Activated T-helper 17 cell treated with anti-CD3 and anti-CD28 coated beads, Interleukin-2, amount 50 U/mL, for 72 hours (primary cell): ENCODE measurements around the gene PC. TPM values are rescaled to one million over a fixed set of nuclear protein-coding genes. Genes with fewer than 3 reads are reported as not detected.
"Not testable (repeated sequence)": the region's sequence is repeated elsewhere in the genome, so short reads cannot be mapped to it uniquely, and the experiment has no call there.

Experiments
- ATAC-seq: fragments of 150-1000 bp; cut with Tn5 transposase; replicated peaks from 2 replicates; pipeline ENCODE4 v1.10.0; 2021; ENCODE audit warnings: mild to moderate bottlenecking, moderate library complexity
- H3K27ac Mint-ChIP-seq: one replicate; pipeline ENCODE4 v1.8.0; 2022; ENCODE audit warnings: mixed read lengths
- H3K27me3 Mint-ChIP-seq: one replicate; pipeline ENCODE4 v1.8.0; 2022; ENCODE audit warnings: mixed read lengths
- H3K36me3 Mint-ChIP-seq: one replicate; pipeline ENCODE4 v1.8.0; 2022; ENCODE audit warnings: low read depth, mild to moderate bottlenecking, mixed read lengths
- H3K4me1 Mint-ChIP-seq: one replicate; pipeline ENCODE4 v1.8.0; 2022; ENCODE audit warnings: mixed read lengths
- H3K4me3 Mint-ChIP-seq: one replicate; pipeline ENCODE4 v1.8.0; 2022; ENCODE audit warnings: mild to moderate bottlenecking, mixed read lengths
- H3K9me3 Mint-ChIP-seq: one replicate; pipeline ENCODE4 v1.8.0; 2022; ENCODE audit warnings: mixed read lengths
- total RNA-seq, 2 donors: library from RNA; stranded (reverse); gene quantifications; one replicate each; pipeline ENCODE4 v1.2.3, GENCODE V29; 2022

The PC gene
- total RNA-seq, 2 donors from 2014 or later: 8.4 to 10.9 TPM

DNA sequence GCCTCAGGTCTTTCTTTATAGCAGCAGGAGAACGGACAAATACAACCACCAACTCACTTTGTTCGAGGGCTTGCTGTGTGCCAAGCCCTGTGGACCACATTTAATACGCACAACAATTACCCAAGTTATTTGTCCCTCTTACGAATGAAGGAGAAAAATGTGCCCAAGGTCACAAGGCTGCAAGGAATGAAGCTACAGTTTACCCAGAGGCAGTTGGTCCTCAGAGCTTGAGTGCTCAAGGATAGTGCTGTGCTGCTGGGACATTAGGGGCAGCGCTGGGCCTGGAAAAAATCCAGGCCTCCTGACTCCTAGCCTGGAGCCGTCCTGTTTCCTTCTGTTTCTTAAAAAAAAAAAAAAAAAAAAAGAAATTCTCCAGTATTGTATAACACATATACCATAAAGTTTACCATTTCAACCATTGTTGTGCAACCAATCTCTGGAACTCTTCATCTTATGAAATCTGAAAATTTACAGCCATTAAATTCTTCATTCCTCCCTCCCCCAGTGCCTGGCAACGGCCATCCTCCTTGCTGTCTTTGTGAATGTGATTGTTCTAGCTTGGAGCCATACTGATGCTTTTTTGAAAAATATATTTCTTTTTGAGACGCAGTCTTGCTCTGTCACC lies 15.9 kb upstream of the PC start:
- no peaks in the 10 kb centered on the region for H3K36me3 Mint-ChIP-seq
- H3K4me1 Mint-ChIP-seq: peaks cover 11% of the 10 kb centered on the region

DNA sequence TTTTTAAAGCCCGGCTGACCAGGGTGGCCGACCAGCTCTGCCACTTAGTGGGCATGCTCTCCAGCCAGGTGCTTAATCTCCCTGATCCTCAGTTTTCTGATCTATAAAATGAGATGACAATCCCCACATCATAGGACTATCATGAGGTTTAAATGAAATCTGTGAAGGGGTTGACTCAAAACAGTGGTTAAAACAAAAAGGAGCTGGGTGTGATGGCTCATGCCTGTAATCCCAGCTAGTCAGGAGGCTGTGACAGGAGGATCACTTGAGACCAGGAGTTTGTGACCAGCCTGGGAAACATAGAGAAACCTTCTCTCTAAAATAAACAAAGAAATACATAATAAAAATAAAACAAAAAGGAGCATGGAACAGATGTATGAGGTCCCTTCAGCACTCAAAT lies 13.3 kb upstream of the PC start:
- Mint-ChIP-seq H3K4me1 (peaks cover 11% of the 10 kb centered on the region), H3K36me3 (no peaks in the 10 kb centered on the region), H3K9me3 (no peaks in the 10 kb centered on the region), H3K4me3 (peak overlapping the region; percentile 61), H3K27ac (peak overlapping the region; percentile 71), H3K27me3 (peaks cover 11% of the 10 kb centered on the region)
- ATAC-seq: peak; percentile 51

More for the DNA sequence above, 15.9 kb upstream of the PC start:
- Mint-ChIP-seq H3K4me3 (no peak overlapping the region), H3K27me3 (peaks cover 11% of the 10 kb centered on the region), H3K27ac (no peak overlapping the region), H3K9me3 (no peaks in the 10 kb centered on the region)
- ATAC-seq: no peak

DNA sequence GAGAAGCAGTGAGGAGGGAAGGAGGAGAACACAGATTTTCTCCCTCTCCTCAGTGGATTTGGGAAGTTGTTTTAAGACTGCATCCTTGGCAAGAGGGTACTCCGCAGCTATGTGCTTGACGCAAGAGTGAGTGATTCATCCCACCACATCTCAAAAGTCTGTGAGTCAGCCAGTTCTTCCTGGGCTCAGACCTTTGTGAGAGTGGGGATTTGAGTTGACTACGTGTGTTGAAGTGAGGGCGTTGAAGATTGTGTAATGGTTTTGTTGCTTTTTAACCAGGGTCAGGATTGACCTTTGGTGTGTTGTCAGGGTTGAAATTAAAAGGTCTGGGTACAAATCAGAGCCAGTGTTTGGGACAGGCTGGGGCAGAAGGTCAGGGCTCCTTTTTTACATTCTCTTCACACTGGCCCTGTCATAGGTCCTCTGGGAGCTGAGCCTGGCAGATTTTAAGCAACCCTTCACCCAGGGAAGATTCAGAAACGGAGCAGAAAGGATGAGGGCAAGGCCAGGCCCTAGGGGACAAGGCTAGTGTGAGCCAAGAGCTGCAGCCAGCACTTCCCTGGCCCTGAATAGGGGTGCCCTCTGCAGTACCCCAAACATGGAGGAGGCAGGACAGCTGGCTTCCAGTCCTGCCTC lies 12.7 kb upstream of the PC start:
- Mint-ChIP-seq H3K4me3 (peak overlapping the region; percentile 61), H3K4me1 (peaks cover 11% of the 10 kb centered on the region), H3K9me3 (no peaks in the 10 kb centered on the region), H3K27ac (peak overlapping the region; percentile 71), H3K36me3 (no peaks in the 10 kb centered on the region), H3K27me3 (peaks cover 11% of the 10 kb centered on the region)
- ATAC-seq: peak; percentile 96

DNA sequence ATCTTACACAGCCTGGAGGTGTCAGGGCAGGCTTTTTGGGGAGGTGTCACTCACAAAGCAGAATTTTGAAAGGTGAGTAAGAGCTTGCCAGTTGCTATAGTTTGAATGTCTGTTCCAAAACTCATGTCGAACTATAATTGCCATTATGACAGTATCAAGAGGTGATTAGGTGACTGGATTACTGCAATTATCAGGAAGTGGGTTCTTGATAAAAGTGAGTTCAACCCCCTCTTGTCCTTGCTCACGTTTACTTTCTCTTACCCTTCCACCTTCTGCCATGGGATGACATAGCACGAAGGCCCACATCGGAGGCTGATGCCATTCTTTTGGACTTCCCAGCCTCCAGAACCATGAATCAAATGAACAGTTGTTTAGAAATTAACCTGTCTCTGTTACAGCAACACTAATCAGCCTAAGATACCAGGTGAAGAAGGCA lies 12.2 kb upstream of the PC start:
- ATAC-seq: peak; percentile 52
- Mint-ChIP-seq H3K4me1 (peaks cover 11% of the 10 kb centered on the region), H3K36me3 (no peaks in the 10 kb centered on the region), H3K27ac (peak overlapping the region; percentile 71), H3K9me3 (no peaks in the 10 kb centered on the region), H3K4me3 (peak overlapping the region; percentile 61), H3K27me3 (peaks cover 8% of the 10 kb centered on the region)

DNA sequence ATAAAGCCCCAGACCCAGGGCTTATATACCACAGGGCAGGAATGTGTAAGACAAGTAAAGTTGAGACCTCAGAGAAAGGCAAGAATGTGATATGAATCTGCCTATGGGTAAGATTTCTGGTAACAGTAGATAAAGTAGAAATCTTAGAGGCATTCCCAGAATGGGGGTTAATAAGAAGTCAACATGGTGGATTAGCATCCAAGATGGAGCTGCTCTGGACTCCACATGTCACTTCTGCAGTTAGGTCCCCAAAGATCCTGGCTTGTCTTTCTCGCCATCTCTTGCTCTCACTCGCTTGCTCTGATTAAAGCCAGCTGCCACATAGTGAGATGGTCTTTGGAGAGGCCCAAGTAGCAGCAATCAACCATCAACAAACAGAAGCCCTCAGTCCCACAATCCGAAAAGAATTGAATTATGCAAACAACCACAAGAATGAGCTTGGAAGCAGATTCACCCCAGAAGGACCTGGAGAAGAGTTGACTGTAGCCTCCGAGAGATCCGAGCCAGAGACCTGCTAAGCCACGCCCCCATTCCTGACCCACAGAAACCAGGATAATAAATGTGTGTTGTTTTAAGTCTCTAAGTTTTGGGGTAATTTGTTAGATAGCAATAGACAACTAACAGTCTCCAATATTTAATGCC lies 11.5 kb upstream of the PC start:
- no peak for ATAC-seq
- H3K9me3 Mint-ChIP-seq: no peaks in the 10 kb centered on the region
- peaks cover 8% of the 10 kb centered on the region for H3K27me3 Mint-ChIP-seq
- H3K4me1 Mint-ChIP-seq: peaks cover 11% of the 10 kb centered on the region
- H3K36me3 Mint-ChIP-seq: no peaks in the 10 kb centered on the region
- H3K4me3 Mint-ChIP-seq: no peak overlapping the region
- peak overlapping the region; percentile 71 for H3K27ac Mint-ChIP-seq

- Mint-ChIP-seq H3K9me3 (no peaks in the 10 kb centered on the region), H3K27me3 (peaks cover 8% of the 10 kb centered on the region), H3K4me1 (peaks cover 11% of the 10 kb centered on the region), H3K27ac (no peak overlapping the region), H3K36me3 (no peaks in the 10 kb centered on the region), H3K4me3 (no peak overlapping the region)
- ATAC-seq: no peak
These were observed 9.7 kb upstream of the PC start for GRCh38 chr11:66967670-66968425.

GRCh38 chr11:66966351-66966750 lies 8.2 kb upstream of the PC start:
- Mint-ChIP-seq H3K4me1 (peaks cover 11% of the 10 kb centered on the region), H3K9me3 (no peaks in the 10 kb centered on the region), H3K27ac (no peak overlapping the region), H3K27me3 (peaks cover 5% of the 10 kb centered on the region), H3K36me3 (no peaks in the 10 kb centered on the region), H3K4me3 (no peak overlapping the region)
- ATAC-seq: no peak

- H3K9me3 Mint-ChIP-seq: no peaks in the 10 kb centered on the region
- H3K36me3 Mint-ChIP-seq: no peaks in the 10 kb centered on the region
- peaks cover under 1% of the 10 kb centered on the region for H3K4me1 Mint-ChIP-seq
- H3K4me3 Mint-ChIP-seq: no peak overlapping the region
- no peak for ATAC-seq
- H3K27ac Mint-ChIP-seq: no peak overlapping the region
- peaks cover 5% of the 10 kb centered on the region for H3K27me3 Mint-ChIP-seq
These were observed 6.3 kb upstream of the PC start for GRCh38 chr11:66964495-66964894.

DNA sequence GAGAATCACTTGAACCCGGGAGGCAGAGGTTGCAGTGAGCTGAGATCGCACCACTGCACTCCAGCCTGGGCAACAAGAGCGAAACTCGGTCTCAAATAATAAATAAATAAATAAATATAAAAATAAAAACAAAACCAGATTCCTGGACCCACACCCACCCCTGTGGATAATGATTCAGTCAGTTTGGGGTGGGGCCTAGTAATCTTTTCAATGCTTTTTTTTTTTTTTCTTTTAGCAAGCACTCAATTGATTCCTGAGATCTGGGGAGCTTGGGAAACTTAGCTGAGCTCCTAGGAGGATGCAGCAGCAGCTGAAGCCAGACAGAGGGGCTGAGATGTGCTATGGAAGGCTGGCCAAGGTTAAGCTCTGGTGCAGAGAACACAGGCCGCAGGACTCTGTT lies 4.6 kb upstream of the PC start:
- ATAC-seq: no peak
- Mint-ChIP-seq H3K36me3 (no peaks in the 10 kb centered on the region), H3K4me3 (no peak overlapping the region), H3K9me3 (no peaks in the 10 kb centered on the region), H3K4me1 (peaks cover 11% of the 10 kb centered on the region), H3K27me3 (peaks cover 5% of the 10 kb centered on the region), H3K27ac (no peak overlapping the region)

DNA sequence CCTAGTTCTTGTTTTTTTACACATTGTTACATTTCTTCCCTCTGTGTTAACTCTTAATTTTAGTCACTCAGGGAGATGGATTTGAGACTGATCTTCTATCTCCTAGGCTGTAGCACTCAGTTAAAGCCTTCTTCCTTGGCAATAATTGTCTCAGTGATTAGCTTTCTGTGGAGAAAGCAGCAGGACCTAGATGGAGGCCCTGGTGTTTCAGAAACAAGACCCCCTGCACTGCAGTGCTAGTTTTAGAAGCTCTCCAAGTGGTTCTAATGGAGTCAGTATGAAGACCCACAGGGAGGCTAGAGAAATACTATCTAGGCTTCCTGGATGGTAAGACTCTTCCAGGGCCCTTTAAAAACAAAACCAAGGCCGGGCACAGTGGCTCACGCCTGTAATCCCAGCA lies 4.1 kb upstream of the PC start:
- H3K36me3 Mint-ChIP-seq: no peaks in the 10 kb centered on the region
- no peak for ATAC-seq
- peaks cover 11% of the 10 kb centered on the region for H3K4me1 Mint-ChIP-seq
- H3K9me3 Mint-ChIP-seq: no peaks in the 10 kb centered on the region
- no peak overlapping the region for H3K27ac Mint-ChIP-seq
- peaks cover 5% of the 10 kb centered on the region for H3K27me3 Mint-ChIP-seq
- no peak overlapping the region for H3K4me3 Mint-ChIP-seq

- H3K4me3 Mint-ChIP-seq: not testable (repeated sequence)
These were observed 3.6 kb upstream of the PC start for GRCh38 chr11:66961691-66962213.

GRCh38 chr11:66958956-66959274 lies 732 bp upstream of the PC start:
- Mint-ChIP-seq H3K4me3 (peak overlapping the region; percentile 79), H3K27ac (peak overlapping the region; percentile 70), H3K36me3 (no peaks in the 10 kb centered on the region), H3K4me1 (peaks cover 15% of the 10 kb centered on the region), H3K9me3 (no peaks in the 10 kb centered on the region), H3K27me3 (no peaks in the 10 kb centered on the region)
- ATAC-seq: peak; percentile 10

More at GRCh38 chr11:66961691-66962213, 3.6 kb upstream of the PC start:
- H3K4me1 Mint-ChIP-seq: peaks cover 14% of the 10 kb centered on the region
- ATAC-seq, H3K27me3 Mint-ChIP-seq, H3K36me3 Mint-ChIP-seq, H3K27ac Mint-ChIP-seq, H3K9me3 Mint-ChIP-seq: not testable (repeated sequence)

- peaks cover 15% of the 10 kb centered on the region for H3K4me1 Mint-ChIP-seq
- H3K36me3 Mint-ChIP-seq: no peaks in the 10 kb centered on the region
- H3K27me3 Mint-ChIP-seq: no peaks in the 10 kb centered on the region
- H3K4me3 Mint-ChIP-seq: peak overlapping the region; percentile 79
- peak; percentile 34 for ATAC-seq
- no peaks in the 10 kb centered on the region for H3K9me3 Mint-ChIP-seq
- H3K27ac Mint-ChIP-seq: no peak overlapping the region
These were observed 282 bp downstream of the PC start for GRCh38 chr11:66957971-66958231.

- no peak overlapping the region for H3K27ac Mint-ChIP-seq
- H3K36me3 Mint-ChIP-seq: no peaks in the 10 kb centered on the region
- peaks cover 15% of the 10 kb centered on the region for H3K4me1 Mint-ChIP-seq
- H3K4me3 Mint-ChIP-seq: peak overlapping the region; percentile 79
- no peaks in the 10 kb centered on the region for H3K9me3 Mint-ChIP-seq
- no peak for ATAC-seq
- H3K27me3 Mint-ChIP-seq: no peaks in the 10 kb centered on the region
These were observed 1.4 kb downstream of the PC start for GRCh38 chr11:66956689-66957290.
